H9 (cell line): ENCODE data around the gene DACT2. TPM values are rescaled to one million over a fixed set of nuclear protein-coding genes. Genes with fewer than 3 reads are reported as not detected.

Source experiments
- DNase-seq: peaks from one replicate; pipeline ENCODE4 v3.0.0-alpha.2; 2017
- H2AFZ ChIP-seq: one replicate; pipeline ENCODE4 v1.6.1; 2013; ENCODE audit warnings: mild to moderate bottlenecking, low read length, control low read depth, moderate library complexity
- H2AK5ac ChIP-seq: 2 replicates; pipeline ENCODE4 v1.6.1; 2013; ENCODE audit warnings: low read length, control low read depth, mixed read lengths; ENCODE audit not compliant: insufficient read length
- H2BK120ac ChIP-seq: one replicate; pipeline ENCODE4 v1.6.1; 2013; ENCODE audit warnings: low read depth, mild to moderate bottlenecking, low read length, control low read depth, inconsistent platforms; ENCODE audit not compliant: poor library complexity, severe bottlenecking
- H2BK12ac ChIP-seq: 2 replicates; pipeline ENCODE4 v1.6.1; 2013; ENCODE audit warnings: low read length, control low read depth, mixed read lengths, low read depth; ENCODE audit not compliant: insufficient read length
- H2BK15ac ChIP-seq: 2 replicates; pipeline ENCODE4 v1.6.1; 2013; ENCODE audit warnings: low read depth, low read length, control low read depth
- H2BK20ac ChIP-seq: one replicate; pipeline ENCODE4 v1.6.1; 2013; ENCODE audit warnings: low read depth, mild to moderate bottlenecking, low read length, control low read depth, inconsistent platforms; ENCODE audit not compliant: poor library complexity, severe bottlenecking
- H2BK5ac ChIP-seq: 2 replicates; pipeline ENCODE4 v1.6.1; 2013; ENCODE audit warnings: low read length, control low read depth, mixed read lengths; ENCODE audit not compliant: insufficient read length
- H3K14ac ChIP-seq: 2 replicates; pipeline ENCODE4 v1.6.1; 2013; ENCODE audit warnings: low read length, control low read depth; ENCODE audit not compliant: insufficient read depth
- H3K18ac ChIP-seq: 2 replicates; pipeline ENCODE4 v1.6.1; 2013; ENCODE audit warnings: low read depth, mild to moderate bottlenecking, mixed read lengths, low read length, control low read depth; ENCODE audit not compliant: insufficient read length
- H3K23ac ChIP-seq: 2 replicates; pipeline ENCODE4 v1.6.1; 2013; ENCODE audit warnings: low read length, control low read depth, mixed read lengths, low read depth; ENCODE audit not compliant: insufficient read length
- H3K23me2 ChIP-seq: 2 replicates; pipeline ENCODE4 v1.6.1; 2013; ENCODE audit warnings: low read depth, mild to moderate bottlenecking, mixed read lengths, low read length, control low read depth; ENCODE audit not compliant: insufficient read length, poor library complexity, severe bottlenecking
- H3K27ac ChIP-seq: 2 replicates; pipeline ENCODE4 v1.5.1; 2013; ENCODE audit warnings: low read length, control low read depth, mixed read lengths, low read depth; ENCODE audit not compliant: insufficient read length
- H3K27me3 ChIP-seq: 2 replicates; pipeline ENCODE4 v1.6.1; 2013; ENCODE audit warnings: low read length, control low read depth, inconsistent platforms; ENCODE audit not compliant: insufficient read depth
- H3K4ac ChIP-seq: 2 replicates; pipeline ENCODE4 v1.6.1; 2013; ENCODE audit warnings: low read depth, mild to moderate bottlenecking, control low read depth, inconsistent platforms, low read length, moderate library complexity
- H3K4me1 ChIP-seq: 2 replicates; pipeline ENCODE4 v1.6.1; 2013; ENCODE audit warnings: low read length, control low read depth, inconsistent platforms; ENCODE audit not compliant: insufficient read depth
- H3K4me2 ChIP-seq: 2 replicates; pipeline ENCODE4 v1.6.1; 2013; ENCODE audit warnings: low read length, control low read depth, mixed read lengths; ENCODE audit not compliant: insufficient read length, insufficient read depth
- H3K56ac ChIP-seq: 2 replicates; pipeline ENCODE4 v1.6.1; 2013; ENCODE audit warnings: low read depth, mild to moderate bottlenecking, mixed read lengths, low read length, control low read depth; ENCODE audit not compliant: insufficient read length
- H3K79me1 ChIP-seq: 2 replicates; pipeline ENCODE4 v1.6.1; 2013; ENCODE audit warnings: low read depth, mild to moderate bottlenecking, moderate library complexity, low read length, control low read depth, inconsistent platforms; ENCODE audit not compliant: insufficient read depth, poor library complexity, severe bottlenecking
- H3K79me2 ChIP-seq: 2 replicates; pipeline ENCODE4 v1.6.1; 2013; ENCODE audit warnings: low read length, control low read depth, inconsistent platforms; ENCODE audit not compliant: insufficient read depth
- H3K9ac ChIP-seq: 2 replicates; pipeline ENCODE4 v1.6.1; 2013; ENCODE audit warnings: low read length, control low read depth, mixed read lengths; ENCODE audit not compliant: insufficient read length; ENCODE audit errors: extremely low read depth
- H3K9me3 ChIP-seq: one replicate; pipeline ENCODE4 v1.6.1; 2013; ENCODE audit warnings: low read depth, low read length, inconsistent platforms; ENCODE audit not compliant: control insufficient read depth
- H3T11ph ChIP-seq: one replicate; pipeline ENCODE4 v1.6.1; 2013; ENCODE audit warnings: mild to moderate bottlenecking, low read length, control low read depth, inconsistent platforms
- H4K20me1 ChIP-seq: one replicate; pipeline ENCODE4 v1.6.1; 2013; ENCODE audit not compliant: control insufficient read depth, insufficient read length, insufficient read depth
- H4K5ac ChIP-seq: 2 replicates; pipeline ENCODE4 v1.6.1; 2013; ENCODE audit warnings: low read depth, mild to moderate bottlenecking, mixed read lengths, low read length, control low read depth; ENCODE audit not compliant: insufficient read length
- H4K8ac ChIP-seq: replicated peaks from 2 replicates; pipeline ENCODE4 v1.6.1; 2013; ENCODE audit warnings: low read length, control low read depth, mixed read lengths, low read depth; ENCODE audit not compliant: insufficient read length
- H4K91ac ChIP-seq: 2 replicates; pipeline ENCODE4 v1.6.1; 2013; ENCODE audit warnings: low read depth, mild to moderate bottlenecking, moderate library complexity, mixed read lengths, low read length, control low read depth; ENCODE audit not compliant: insufficient read length
- H3K27ac Mint-ChIP-seq, 3 experiments: 2 replicates in 2 of 3; 3 replicates in 1 of 3; pipeline ENCODE4 v1.8.0; 2020 to 2021; ENCODE audit warnings: mixed read lengths in 3 of 3, mild to moderate bottlenecking in 1 of 3, moderate library complexity in 1 of 3
- H3K27me3 Mint-ChIP-seq: 2 replicates; pipeline ENCODE4 v1.8.0; 2021; ENCODE audit warnings: low read depth, mild to moderate bottlenecking, moderate library complexity, mixed read lengths
- H3K36me3 Mint-ChIP-seq, 3 experiments: 2 replicates in 2 of 3; 3 replicates in 1 of 3; pipeline ENCODE4 v1.8.0; 2020 to 2021; ENCODE audit warnings: low read depth in 3 of 3, mixed read lengths in 3 of 3; ENCODE audit not compliant: insufficient read depth in 1 of 3
- H3K4me1 Mint-ChIP-seq, 2 experiments: 2 replicates each; pipeline ENCODE4 v1.8.0; 2020; ENCODE audit warnings: mixed read lengths in 2 of 2
- H3K4me3 Mint-ChIP-seq, 2 experiments: 2 replicates in 1 of 2; 3 replicates in 1 of 2; pipeline ENCODE4 v1.8.0; 2020 to 2021; ENCODE audit warnings: mild to moderate bottlenecking in 2 of 2, mixed read lengths in 2 of 2, moderate library complexity in 1 of 2
- H3K9me3 Mint-ChIP-seq, 2 experiments: 2 replicates in 1 of 2; 3 replicates in 1 of 2; pipeline ENCODE4 v1.8.0; 2020; ENCODE audit warnings: mild to moderate bottlenecking in 2 of 2, mixed read lengths in 2 of 2, moderate library complexity in 1 of 2
- CTCF ChIP-seq: fragments of 200-600 bp; sonication (generic); conservative IDR thresholded peaks from 3 replicates; pipeline ENCODE4 v1.8.0; 2021; ENCODE audit warnings: antibody characterized with exemption, mild to moderate bottlenecking
- WGBS: extraction: QIAGEN DNeasy Blood & Tissue Kit; methylation state at CpG from one replicate; pipeline ENCODE4 v1.1.7; 2013; ENCODE audit warnings: missing lambda C conversion rate, low lambda C conversion rate, mixed read lengths; ENCODE audit not compliant: insufficient read length; ENCODE audit errors: extremely low coverage; 5-methylcytosine and 5-hydroxymethylcytosine counted together
- total RNA-seq: library from RNA; stranded (reverse); gene quantifications from 2 replicates; pipeline ENCODE4 v1.2.1, GENCODE V29; 2021

DACT2 gene
- total RNA-seq, 1 experiment from 2014 or later = 1.8 TPM

- Histone ChIP-seq H2BK120ac (no peak overlapping the region), H3K79me1 (no peaks in the 10 kb centered on the region), H4K5ac (no peak overlapping the region), H3K9me3 (no peaks in the 10 kb centered on the region), H3K27ac (no peak overlapping the region), H3K23me2 (no peaks in the 10 kb centered on the region), H2BK5ac (no peak overlapping the region), H3K79me2 (no peaks in the 10 kb centered on the region), H2BK12ac (no peak overlapping the region), H2AFZ (no peak overlapping the region), H3K4me1 (no peaks in the 10 kb centered on the region), H3K4ac (no peak overlapping the region), H3K4me2 (no peak overlapping the region), H3K23ac (no peak overlapping the region), H4K91ac (no peak overlapping the region), H4K20me1 (no peaks in the 10 kb centered on the region), H4K8ac (no peak overlapping the region), H3K27me3 (no peaks in the 10 kb centered on the region), H2BK20ac (no peak overlapping the region), H3K9ac (no peak overlapping the region), H2AK5ac (no peak overlapping the region), H2BK15ac (no peak overlapping the region), H3K14ac (no peak overlapping the region), H3K56ac (no peak overlapping the region), H3K18ac (no peak overlapping the region), H3T11ph (no peak overlapping the region)
- no peak for TF ChIP-seq CTCF
- Mint-ChIP-seq H3K4me3 (no peak overlapping the region), H3K27me3 (peaks cover 4% of the 10 kb centered on the region), H3K9me3 (peaks cover 25% of the 10 kb centered on the region in 2 experiments), H3K36me3 (peaks cover 0 to 24% (median 6%) of the 10 kb centered on the region in 3 experiments; a peak in 5 of 7 replicates), H3K4me1 (peaks cover 4 to 21% of the 10 kb centered on the region in 2 experiments), H3K27ac (no peak overlapping the region)
- no CpG with 5 or more reads among the region's 24 CpGs for WGBS
- no peak for DNase-seq
Observed at GRCh38 chr6:168365422-168366165, 46.0 kb upstream of the DACT2 start.
